SH-SY5Y (cell line): Measurements from ENCODE around the gene DYNC2H1.

ENCODE experiments used
- GATA2 ChIP-seq: IDR thresholded peaks from 2 replicates; pipeline ENCODE4 v1.6.1; 2011; ENCODE audit warnings: mild to moderate bottlenecking, low read depth, low read length
- GATA3 ChIP-seq: IDR thresholded peaks from 2 replicates; pipeline ENCODE4 v1.6.1; 2011; ENCODE audit warnings: low read depth, mild to moderate bottlenecking, low read length, moderate library complexity

The DYNC2H1 gene

DNA sequence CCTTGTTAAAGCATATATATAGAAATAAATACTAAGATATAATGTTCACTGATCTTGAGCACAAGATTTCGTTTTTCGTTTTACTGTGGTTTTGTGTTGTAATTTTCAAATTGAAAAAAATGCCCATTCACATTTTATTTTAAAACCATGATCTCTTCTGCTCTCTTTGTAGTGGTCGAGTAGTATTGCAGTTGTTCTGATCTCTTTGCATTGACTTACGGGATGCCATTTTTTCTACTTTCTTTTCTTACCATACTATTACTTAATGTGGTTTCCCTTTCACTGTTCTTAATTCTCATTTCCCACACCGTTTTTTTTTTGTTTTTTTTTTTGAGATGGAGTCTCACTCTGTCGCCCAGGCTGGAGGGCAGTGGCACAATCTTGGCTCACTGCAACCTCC, 289.6 kb downstream of the DYNC2H1 start:
- TF ChIP-seq GATA2 (no peak), GATA3 (no peak)

GRCh38 chr11:103406357-103406756, 297.1 kb downstream of the DYNC2H1 start:
- TF ChIP-seq GATA3, result no peak
- TF ChIP-seq GATA2, result no peak

DNA sequence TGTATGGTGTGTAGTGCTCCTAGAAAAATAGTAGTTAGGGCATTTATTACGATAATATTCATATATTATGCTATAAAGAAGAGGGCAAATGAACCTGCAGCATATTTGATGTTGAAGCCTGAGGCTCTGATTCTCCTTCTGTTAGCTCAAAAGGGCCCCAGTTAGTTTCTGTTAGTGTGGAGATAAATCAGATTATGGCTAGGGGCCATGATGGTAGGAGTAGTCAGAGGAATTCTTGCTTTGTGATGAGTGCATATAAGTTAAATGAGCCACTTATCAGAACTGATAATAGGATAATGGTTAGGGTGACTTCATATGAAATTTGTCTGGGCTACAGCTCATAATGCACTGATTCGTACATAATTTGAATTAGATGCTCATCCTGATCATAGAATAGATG, 298.4 kb downstream of the DYNC2H1 start:
- no peak for TF ChIP-seq GATA2
- TF ChIP-seq GATA3, result no peak

GRCh38 chr11:103413266-103413888, 304.2 kb downstream of the DYNC2H1 start:
- TF ChIP-seq GATA3, result no peak
- no peak for TF ChIP-seq GATA2

GRCh38 chr11:103418014-103418413, 308.8 kb downstream of the DYNC2H1 start:
- no peak for TF ChIP-seq GATA3
- no peak for TF ChIP-seq GATA2

- TF ChIP-seq GATA2 (no peak), GATA3 (no peak)
Observed at GRCh38 chr11:103420593-103420992, 311.4 kb downstream of the DYNC2H1 start.

GRCh38 chr11:103433386-103434072, 324.3 kb downstream of the DYNC2H1 start:
- no peak for TF ChIP-seq GATA2
- no peak for TF ChIP-seq GATA3

DNA sequence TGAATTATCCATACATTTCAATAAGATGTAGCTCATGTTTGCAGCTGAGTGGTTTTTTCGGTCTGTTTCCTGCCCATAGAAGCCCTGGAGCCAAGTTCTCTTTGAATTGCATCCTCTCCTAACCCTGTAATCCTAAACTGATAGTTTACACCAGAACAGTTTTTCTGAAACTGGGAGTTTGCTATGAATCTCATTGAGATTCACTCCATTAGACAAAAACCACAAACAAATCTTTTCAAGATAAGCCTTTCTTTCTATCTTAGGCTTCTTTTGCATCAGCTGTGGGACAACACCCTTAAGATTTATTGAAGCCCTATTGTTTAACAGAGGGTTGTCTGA, 324.8 kb downstream of the DYNC2H1 start:
- no peak for TF ChIP-seq GATA2
- TF ChIP-seq GATA3, result no peak

DNA sequence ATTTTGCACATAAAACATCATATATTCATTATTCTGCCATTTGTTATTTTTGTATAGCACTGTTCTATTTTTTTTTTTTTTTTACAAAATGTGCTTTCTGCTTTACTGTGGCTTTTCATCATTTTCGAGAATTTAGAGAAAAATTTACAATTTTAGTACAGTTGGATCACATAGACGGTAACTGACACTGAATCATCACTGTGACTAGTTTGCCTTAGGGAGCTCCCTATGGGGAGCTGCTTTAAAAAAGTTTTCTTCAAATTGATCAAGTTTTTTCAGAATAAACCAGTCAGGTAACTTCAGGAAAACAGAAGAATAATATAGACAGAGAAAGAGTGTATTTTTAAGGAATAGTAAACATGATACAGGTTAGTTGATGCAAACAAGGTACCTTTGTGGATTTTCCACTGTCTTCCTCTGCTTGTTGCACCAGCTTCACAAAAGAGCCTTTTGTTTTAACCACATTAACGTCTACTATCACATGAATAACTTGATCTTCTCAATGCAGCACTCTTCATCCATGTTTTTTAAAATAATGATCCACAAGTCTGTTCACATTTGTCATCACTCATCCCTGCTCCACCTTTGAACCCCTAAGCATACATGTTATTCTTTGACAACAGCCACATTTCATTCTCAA, 327.0 kb downstream of the DYNC2H1 start:
- no peak for TF ChIP-seq GATA3
- TF ChIP-seq GATA2, result no peak

DNA sequence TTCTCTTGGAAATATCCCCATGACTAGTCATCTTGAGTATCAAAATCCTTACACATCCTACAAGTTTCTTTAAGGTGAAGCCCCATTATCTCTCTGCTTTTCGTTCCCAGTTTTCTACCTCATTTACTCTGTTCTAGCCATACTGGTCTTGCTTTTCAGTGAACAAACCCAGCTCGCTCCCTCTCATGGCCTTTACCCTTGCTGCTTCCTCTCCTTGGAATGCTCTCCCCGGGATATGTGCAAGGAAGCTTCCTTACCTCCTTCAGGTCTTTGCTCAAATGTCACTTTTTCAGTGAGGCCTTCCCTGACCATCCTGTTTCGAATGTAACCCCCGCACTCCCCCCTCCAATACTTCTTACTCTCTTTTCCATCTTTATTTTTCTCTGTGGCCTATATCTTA, 331.8 kb downstream of the DYNC2H1 start:
- TF ChIP-seq GATA3, result no peak
- no peak for TF ChIP-seq GATA2

GRCh38 chr11:103448966-103449365, 339.7 kb downstream of the DYNC2H1 start:
- no peak for TF ChIP-seq GATA3
- TF ChIP-seq GATA2, result no peak

- TF ChIP-seq GATA2 (no peak), GATA3 (no peak)
Observed at GRCh38 chr11:103450241-103450640, 341.0 kb downstream of the DYNC2H1 start.

- TF ChIP-seq GATA3 (no peak), GATA2 (no peak)
Observed at GRCh38 chr11:103453126-103453525, 343.9 kb downstream of the DYNC2H1 start.

- TF ChIP-seq GATA3, result no peak
Observed at GRCh38 chr11:103453915-103454709, 344.9 kb downstream of the DYNC2H1 start.
